Thoracic aorta (tissue), 2 donors: ENCODE measurements around the gene BSN. TPM values are rescaled to one million over a fixed set of nuclear protein-coding genes. Genes with fewer than 3 reads are reported as not detected.

ENCODE experiments used
- ATAC-seq: fragments of 150-250 bp; one replicate; pipeline ENCODE4 v1.8.0; 2017; ENCODE audit warnings: low read depth; ENCODE audit not compliant: insufficient number of reproducible peaks, low FRiP score
- DNase-seq: peaks from one replicate; pipeline ENCODE4 v3.0.0-alpha.2; 2020; ENCODE audit warnings: low spot score
- H3K27ac ChIP-seq, 2 donors: fragments of 200-600 bp; sonication (generic); 1 replicate in 1 of 2; 2 replicates in 1 of 2; pipeline ENCODE4 v1.5.1; 2016; ENCODE audit warnings: mild to moderate bottlenecking in 2 of 2, moderate library complexity in 2 of 2
- H3K27me3 ChIP-seq: fragments of 200-600 bp; sonication (generic); replicated peaks from 2 replicates; pipeline ENCODE4 v1.6.0; 2016; ENCODE audit warnings: mild to moderate bottlenecking; ENCODE audit not compliant: insufficient read depth
- H3K36me3 ChIP-seq: fragments of 200-600 bp; sonication (generic); one replicate; pipeline ENCODE4 v1.5.1; 2016
- H3K4me1 ChIP-seq, 2 donors: fragments of 200-600 bp; sonication (generic); 1 replicate in 1 of 2; 2 replicates in 1 of 2; pipeline versions ENCODE4 v1.5.1 to v1.6.0; 2016; ENCODE audit warnings: low read depth in 2 of 2, mild to moderate bottlenecking in 1 of 2; ENCODE audit not compliant: control insufficient read depth in 1 of 2
- H3K4me3 ChIP-seq: fragments of 200-600 bp; sonication (generic); 2 replicates; pipeline ENCODE4 v1.5.1; 2016; ENCODE audit warnings: mild to moderate bottlenecking
- H3K9me3 ChIP-seq: fragments of 200-600 bp; sonication (generic); 2 replicates; pipeline ENCODE4 v1.5.1; 2016
- CTCF ChIP-seq: fragments of 200-600 bp; sonication (generic); IDR thresholded peaks from one replicate; pipeline ENCODE4 v1.5.1; 2019; ENCODE audit warnings: antibody characterized with exemption
- total RNA-seq, 2 donors: library from RNA; depleted of rRNA; stranded (reverse); fragments of >200 nt; gene quantifications; one replicate each; pipeline versions ENCODE4 v1.1.0 to v1.2.3, GENCODE V29; 2016

Gene BSN
- total RNA-seq = under 1 TPM; 0.27 to 0.35 TPM

GRCh38 chr3:49553692-49554632, at the start of gene BSN:
Gene BSN (plus strand): TSS chr3:49554477. CDS start chr3:49554603, 126 bp downstream.
- peak; percentile 63 for DNase-seq
- Histone ChIP-seq H3K27ac (peak within 1 kb of the TSS; percentile 40 to 54), H3K4me3 (peak within 1 kb of the TSS; percentile 75), H3K9me3 (no peaks in the 10 kb centered on the region), H3K36me3 (no peaks in the 10 kb centered on the region), H3K27me3 (no peaks in the 10 kb centered on the region), H3K4me1 (peaks cover 7 to 17% of the 10 kb centered on the region in 2 donors)
- peak; percentile 84 for ATAC-seq
- TF ChIP-seq CTCF = no peak

- Histone ChIP-seq H3K27ac (peak overlapping the region in 1 of 2 donors; percentile 47), H3K27me3 (no peaks in the 10 kb centered on the region), H3K4me3 (no peak overlapping the region), H3K4me1 (peaks cover 0 to 4% of the 10 kb centered on the region in 2 donors), H3K36me3 (peaks cover 13% of the 10 kb centered on the region), H3K9me3 (no peaks in the 10 kb centered on the region)
- DNase-seq = no peak
- no peak for TF ChIP-seq CTCF
- no peak for ATAC-seq
These were observed 47.4 kb upstream of the BSN start for GRCh38 chr3:49506906-49507305.

GRCh38 chr3:49509028-49509561, 45.2 kb upstream of the BSN start:
- TF ChIP-seq CTCF = no peak
- H3K27me3 ChIP-seq = no peaks in the 10 kb centered on the region
- ATAC-seq = no peak
- peaks cover 17% of the 10 kb centered on the region for H3K36me3 ChIP-seq
- H3K4me3 ChIP-seq = no peak overlapping the region
- DNase-seq = no peak
- H3K9me3 ChIP-seq = no peaks in the 10 kb centered on the region
- H3K27ac ChIP-seq = no peak overlapping the region
- no peaks in the 10 kb centered on the region for H3K4me1 ChIP-seq

- H3K4me3 ChIP-seq = no peak overlapping the region
- H3K36me3 ChIP-seq = peaks cover 20% of the 10 kb centered on the region
- TF ChIP-seq CTCF = no peak
- no peaks in the 10 kb centered on the region for H3K4me1 ChIP-seq
- no peaks in the 10 kb centered on the region for H3K27me3 ChIP-seq
- no peak for DNase-seq
- H3K9me3 ChIP-seq = no peaks in the 10 kb centered on the region
- no peak overlapping the region for H3K27ac ChIP-seq
- ATAC-seq = no peak
These were observed 42.6 kb upstream of the BSN start for GRCh38 chr3:49511639-49512038.

- ATAC-seq = no peak
- no peak for TF ChIP-seq CTCF
- Histone ChIP-seq H3K36me3 (peaks cover 23% of the 10 kb centered on the region), H3K4me1 (no peaks in the 10 kb centered on the region), H3K4me3 (no peak overlapping the region), H3K9me3 (no peaks in the 10 kb centered on the region), H3K27ac (no peak overlapping the region), H3K27me3 (no peaks in the 10 kb centered on the region)
- DNase-seq = no peak
These were observed 41.4 kb upstream of the BSN start for GRCh38 chr3:49512781-49513355.
